ENCODE data around the gene TPM3. TPM values are rescaled to one million over a fixed set of nuclear protein-coding genes. Genes with fewer than 3 reads are reported as not detected.

Gene TPM3
- total and polyA plus RNA-seq, 2 of the 8 experiments (the other 6 are each of a cell fraction or from before 2014, with no cell fraction given) = 278 to 572 TPM

GRCh38 chr1:154237880-154238506, 46.1 kb upstream of the TPM3 start (continued):
- no peak for TF ChIP-seq ATF2 (IDR thresholded peaks at IDR 0.05; ENCODE audit: low read length)
- TF ChIP-seq TBP (IDR thresholded peaks at IDR 0.05; ENCODE audit: low read depth, low read length) = no peak
- no peak for TF ChIP-seq RXRA (IDR thresholded peaks at IDR 0.05; ENCODE audit: insufficient read depth, low read depth, low read length)
- TF ChIP-seq JUN (IDR thresholded peaks at IDR 0.05; ENCODE audit: low read depth, low read length) = no peak
- TF ChIP-seq TAF7 (optimal IDR thresholded peaks at IDR 0.05; ENCODE audit: borderline replicate concordance, low read depth, low read length) = no peak
